Lower lobe of right lung (tissue), 2 donors: Measurements from ENCODE around the gene RASL11A. TPM values are rescaled to one million over a fixed set of nuclear protein-coding genes. Genes with fewer than 3 reads are reported as not detected.
"Not testable (repeated sequence)": the region's sequence is repeated elsewhere in the genome, so short reads cannot be mapped to it uniquely, and the experiment has no call there.

ENCODE experiments used
- ATAC-seq, 2 donors: fragments of 200-7000 bp; cut with Tn5 transposase; one replicate each; pipeline ENCODE4 v1.9.1; 2020 to 2022; ENCODE audit warnings: mild to moderate bottlenecking in 2 of 2, moderate library complexity in 2 of 2
- DNase-seq: peaks from one replicate; pipeline ENCODE4 v3.0.0-alpha.2; 2020
- H3K27ac ChIP-seq: fragments of 200-600 bp; one replicate; pipeline ENCODE4 v1.8.0; 2022
- H3K27me3 ChIP-seq: fragments of 200-600 bp; one replicate; pipeline ENCODE4 v1.8.0; 2022; ENCODE audit warnings: low read depth
- H3K36me3 ChIP-seq: fragments of 200-600 bp; one replicate; pipeline ENCODE4 v1.8.0; 2022; ENCODE audit warnings: mild to moderate bottlenecking
- H3K4me1 ChIP-seq: fragments of 200-600 bp; one replicate; pipeline ENCODE4 v1.8.0; 2022
- H3K4me3 ChIP-seq: fragments of 200-600 bp; one replicate; pipeline ENCODE4 v1.8.0; 2022; ENCODE audit warnings: mild to moderate bottlenecking
- H3K9me3 ChIP-seq: fragments of 200-600 bp; one replicate; pipeline ENCODE4 v1.8.0; 2022
- intact Hi-C: fragments of 100-400 bp; cut with DNase I; formaldehyde crosslinking; loops from one replicate; pipeline ENCODE4 v1.11.0; 2022
- total RNA-seq: library from RNA; stranded (reverse); fragmentation: NEBNext Ultra II Directional; extraction: Animal tissue kit (Norgen Biotek cat#: 25700); gene quantifications from one replicate; pipeline ENCODE4 v1.2.1, GENCODE V29; 2021
- TF ChIP-seq, protein P1 (sequence below): fragments of 200-600 bp; IDR thresholded peaks from one replicate; pipeline ENCODE4 v1.8.0; 2022; ENCODE audit warnings: antibody characterized with exemption, mild to moderate bottlenecking
- donor health status: DM: no; HTN: yes; CAD: no; lungs with severe emphysema.

RASL11A gene
- total RNA-seq, 1 donor from 2014 or later: 20.6 TPM

DNA sequence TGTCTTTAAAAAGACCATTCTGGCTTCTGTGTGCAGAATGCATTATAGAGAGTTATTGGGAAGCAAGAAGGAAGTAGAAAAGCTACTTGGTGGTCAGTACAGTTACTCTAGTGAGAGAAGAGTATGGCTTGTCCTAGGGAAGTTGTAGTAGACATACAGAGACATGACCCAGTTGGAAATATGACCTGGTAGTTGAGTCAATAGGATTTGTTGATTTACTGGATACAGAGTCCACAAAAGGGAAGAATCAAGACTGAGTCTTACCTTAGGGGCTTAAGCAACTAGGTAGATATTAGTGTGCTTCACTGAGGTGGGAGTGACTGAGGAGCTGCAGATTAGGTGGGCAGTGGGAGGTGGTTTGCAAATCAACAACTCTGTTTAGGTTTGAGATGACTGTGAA is 48.8 kb downstream of the RASL11A start:
- Histone ChIP-seq H3K4me3 (no peak overlapping the region), H3K9me3 (no peaks in the 10 kb centered on the region), H3K27ac (no peak overlapping the region), H3K4me1 (no peaks in the 10 kb centered on the region), H3K36me3 (no peaks in the 10 kb centered on the region), H3K27me3 (peaks cover 5% of the 10 kb centered on the region)
- ATAC-seq (no peak), DNase-seq (no peak)
- intact Hi-C loops: no loop called here
- TF ChIP-seq, protein P1, sequence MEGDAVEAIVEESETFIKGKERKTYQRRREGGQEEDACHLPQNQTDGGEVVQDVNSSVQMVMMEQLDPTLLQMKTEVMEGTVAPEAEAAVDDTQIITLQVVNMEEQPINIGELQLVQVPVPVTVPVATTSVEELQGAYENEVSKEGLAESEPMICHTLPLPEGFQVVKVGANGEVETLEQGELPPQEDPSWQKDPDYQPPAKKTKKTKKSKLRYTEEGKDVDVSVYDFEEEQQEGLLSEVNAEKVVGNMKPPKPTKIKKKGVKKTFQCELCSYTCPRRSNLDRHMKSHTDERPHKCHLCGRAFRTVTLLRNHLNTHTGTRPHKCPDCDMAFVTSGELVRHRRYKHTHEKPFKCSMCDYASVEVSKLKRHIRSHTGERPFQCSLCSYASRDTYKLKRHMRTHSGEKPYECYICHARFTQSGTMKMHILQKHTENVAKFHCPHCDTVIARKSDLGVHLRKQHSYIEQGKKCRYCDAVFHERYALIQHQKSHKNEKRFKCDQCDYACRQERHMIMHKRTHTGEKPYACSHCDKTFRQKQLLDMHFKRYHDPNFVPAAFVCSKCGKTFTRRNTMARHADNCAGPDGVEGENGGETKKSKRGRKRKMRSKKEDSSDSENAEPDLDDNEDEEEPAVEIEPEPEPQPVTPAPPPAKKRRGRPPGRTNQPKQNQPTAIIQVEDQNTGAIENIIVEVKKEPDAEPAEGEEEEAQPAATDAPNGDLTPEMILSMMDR: no peak

DNA sequence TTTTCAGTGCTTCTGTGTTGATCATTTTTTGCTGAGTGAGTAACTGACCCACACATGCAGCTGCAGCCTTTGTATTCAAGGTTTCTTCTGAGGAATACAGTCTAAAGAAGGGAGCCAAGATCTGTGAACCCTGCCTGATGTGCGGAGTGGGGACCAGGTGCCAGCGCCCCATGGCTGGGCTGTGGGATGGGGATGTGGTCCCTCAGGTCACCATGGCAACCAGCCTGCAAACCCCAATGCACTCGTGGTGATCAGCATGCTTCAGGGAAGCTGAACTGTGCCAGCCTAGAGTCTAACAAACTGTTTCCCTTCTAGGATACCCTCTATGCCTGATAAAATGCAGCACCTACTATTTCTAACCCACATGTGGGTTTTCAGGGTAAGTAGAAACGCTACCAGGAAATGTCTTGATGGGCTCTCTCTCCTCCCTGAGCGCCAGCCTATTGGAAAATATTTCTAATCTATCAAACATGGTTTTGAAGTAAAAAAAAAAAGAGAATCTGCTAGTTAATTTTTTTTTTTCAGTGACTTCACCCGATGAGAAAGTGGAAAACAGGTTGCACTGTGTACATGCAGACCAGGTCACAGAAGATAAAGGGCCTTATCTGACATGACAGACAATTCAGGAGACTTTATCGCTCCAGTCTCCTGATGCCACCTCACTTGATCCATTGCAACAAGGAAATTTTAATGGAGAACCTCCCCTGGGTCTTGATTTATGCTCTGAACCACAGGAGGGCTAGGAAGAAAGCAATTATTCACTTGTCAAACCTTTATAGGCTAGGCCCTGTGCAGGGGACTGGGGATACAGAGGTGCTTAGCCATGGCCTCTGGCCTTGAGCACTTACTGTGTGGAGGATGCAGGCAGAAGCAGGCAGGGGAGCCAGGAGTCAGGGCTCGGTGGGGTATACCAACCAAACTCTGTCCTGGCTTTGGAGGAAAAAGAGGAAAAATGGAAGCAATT is 51.1 kb downstream of the RASL11A start:
- TF ChIP-seq, protein P1: no peak
- H3K4me1 ChIP-seq: no peaks in the 10 kb centered on the region
- intact Hi-C loops: no loop called here
- DNase-seq: no peak
- no peak overlapping the region for H3K4me3 ChIP-seq
- no peak overlapping the region for H3K27ac ChIP-seq
- ATAC-seq: no peak
- H3K9me3 ChIP-seq: no peaks in the 10 kb centered on the region
- H3K36me3 ChIP-seq: no peaks in the 10 kb centered on the region
- peaks cover 5% of the 10 kb centered on the region for H3K27me3 ChIP-seq

DNA sequence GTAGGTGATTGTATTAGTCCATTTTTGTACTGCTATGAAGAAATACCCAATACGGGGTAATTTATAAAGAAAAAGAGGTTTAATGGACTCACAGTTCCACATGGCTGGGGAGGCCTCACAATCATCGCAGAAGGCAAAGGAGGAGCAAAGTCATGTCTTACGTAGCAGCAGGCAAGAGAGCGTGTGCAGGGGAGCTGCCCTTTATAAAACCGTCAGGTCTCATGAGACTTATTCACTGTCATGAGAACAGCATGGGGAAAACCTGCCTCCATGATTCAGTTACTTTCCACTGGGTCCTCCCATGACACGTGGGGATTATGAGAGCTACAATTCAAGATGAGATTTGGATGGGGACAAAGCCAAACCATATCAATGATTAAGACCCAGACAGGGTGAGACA is 51.8 kb downstream of the RASL11A start:
- H3K36me3 ChIP-seq, ATAC-seq, H3K4me1 ChIP-seq, H3K27me3 ChIP-seq, H3K9me3 ChIP-seq, H3K27ac ChIP-seq, H3K4me3 ChIP-seq, DNase-seq, intact Hi-C loops: not testable (repeated sequence)

Other genes with a start within 250 kb of the RASL11A start
- 36.7 TPM for gene USP12, start 99.0 kb upstream of the RASL11A start, total RNA-seq
- gene RPL21, start 19.3 kb upstream of the RASL11A start, total RNA-seq: 903 TPM
- 83.0 TPM for gene GTF3A, start 153.8 kb downstream of the RASL11A start, total RNA-seq
- gene MTIF3, start 179.7 kb downstream of the RASL11A start, total RNA-seq: 37.5 TPM